ENCODE data around the gene BCL2L2.

DNA sequence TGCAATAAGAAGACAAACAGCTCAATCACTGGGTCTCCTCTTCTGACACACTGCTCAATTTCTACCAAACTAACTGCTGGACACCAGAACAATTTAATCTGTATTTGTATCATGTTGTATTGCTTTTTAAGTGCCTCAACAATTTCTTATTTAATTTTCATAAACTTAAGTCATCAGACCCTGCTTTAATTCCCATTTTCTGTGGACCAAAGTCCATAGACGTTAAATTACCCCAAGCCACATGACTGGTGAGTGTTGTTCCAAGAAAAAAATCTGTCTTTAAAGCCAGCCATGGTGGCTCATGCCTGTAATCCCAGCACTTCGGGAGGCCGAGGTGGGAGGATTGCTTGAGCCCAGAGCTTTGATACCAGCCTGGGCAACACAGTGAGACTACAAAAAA, 29.4 kb upstream of the BCL2L2 start:
- TF ChIP-seq, protein P1, sequence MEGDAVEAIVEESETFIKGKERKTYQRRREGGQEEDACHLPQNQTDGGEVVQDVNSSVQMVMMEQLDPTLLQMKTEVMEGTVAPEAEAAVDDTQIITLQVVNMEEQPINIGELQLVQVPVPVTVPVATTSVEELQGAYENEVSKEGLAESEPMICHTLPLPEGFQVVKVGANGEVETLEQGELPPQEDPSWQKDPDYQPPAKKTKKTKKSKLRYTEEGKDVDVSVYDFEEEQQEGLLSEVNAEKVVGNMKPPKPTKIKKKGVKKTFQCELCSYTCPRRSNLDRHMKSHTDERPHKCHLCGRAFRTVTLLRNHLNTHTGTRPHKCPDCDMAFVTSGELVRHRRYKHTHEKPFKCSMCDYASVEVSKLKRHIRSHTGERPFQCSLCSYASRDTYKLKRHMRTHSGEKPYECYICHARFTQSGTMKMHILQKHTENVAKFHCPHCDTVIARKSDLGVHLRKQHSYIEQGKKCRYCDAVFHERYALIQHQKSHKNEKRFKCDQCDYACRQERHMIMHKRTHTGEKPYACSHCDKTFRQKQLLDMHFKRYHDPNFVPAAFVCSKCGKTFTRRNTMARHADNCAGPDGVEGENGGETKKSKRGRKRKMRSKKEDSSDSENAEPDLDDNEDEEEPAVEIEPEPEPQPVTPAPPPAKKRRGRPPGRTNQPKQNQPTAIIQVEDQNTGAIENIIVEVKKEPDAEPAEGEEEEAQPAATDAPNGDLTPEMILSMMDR (IDR thresholded peaks at IDR 0.05) = no peak
- TF ChIP-seq POLR2A (IDR thresholded peaks at IDR 0.05) (no peak), EP300 (IDR thresholded peaks at IDR 0.05) (no peak)
